GM18873 (cell line): ENCODE results near the gene RAB34.
"Not testable (repeated sequence)": the region's sequence is repeated elsewhere in the genome, so short reads cannot be mapped to it uniquely, and the experiment has no call there.

Source experiments
- ATAC-seq: cut with Tn5 transposase; IDR thresholded peaks from one replicate; pipeline ENCODE4 v1.9.1; 2021; ENCODE audit warnings: mild to moderate bottlenecking, moderate library complexity, moderate number of reproducible peaks; ENCODE audit not compliant: unreplicated experiment, low FRiP score

RAB34 gene

GRCh38 chr17:28746611-28747050 lies 29.0 kb upstream of the RAB34 start:
- no peak for ATAC-seq

- ATAC-seq: no peak
Measured at GRCh38 chr17:28745786-28746411, 28.2 kb upstream of the RAB34 start.

- no peak for ATAC-seq
Measured at GRCh38 chr17:28744972-28745785, 27.5 kb upstream of the RAB34 start.

GRCh38 chr17:28744104-28744971 lies 26.7 kb upstream of the RAB34 start:
- no peak for ATAC-seq

- no peak for ATAC-seq
Measured at GRCh38 chr17:28743243-28744103, 25.8 kb upstream of the RAB34 start, which contains the start of gene TRAF4. TSS of gene TRAF4 (plus strand) at chr17:28744011. CDS start at chr17:28744113, 102 bp downstream.

GRCh38 chr17:28741358-28742349 lies 24.0 kb upstream of the RAB34 start:
- no peak for ATAC-seq

GRCh38 chr17:28740406-28741357 lies 23.0 kb upstream of the RAB34 start:
- ATAC-seq: no peak

- no peak for ATAC-seq
Measured at GRCh38 chr17:28738680-28739384, 21.2 kb upstream of the RAB34 start.

- peak; percentile 43 for ATAC-seq
Measured at GRCh38 chr17:28737770-28738679, 20.4 kb upstream of the RAB34 start.

GRCh38 chr17:28737316-28737715 lies 19.6 kb upstream of the RAB34 start:
- no peak for ATAC-seq

GRCh38 chr17:28735913-28736769 lies 18.5 kb upstream of the RAB34 start:
- not testable (repeated sequence) for ATAC-seq

GRCh38 chr17:28735242-28735722 lies 17.6 kb upstream of the RAB34 start:
- ATAC-seq: no peak

GRCh38 chr17:28734712-28735241 lies 17.1 kb upstream of the RAB34 start:
- no peak for ATAC-seq

- ATAC-seq: no peak
Measured at GRCh38 chr17:28733346-28733745, 15.7 kb upstream of the RAB34 start.

GRCh38 chr17:28729950-28730330 lies 12.3 kb upstream of the RAB34 start:
- ATAC-seq: no peak
